ENCODE measurements around the gene PLCD3.

Gene PLCD3

GRCh38 chr17:45088741-45089140, 43.6 kb downstream of the PLCD3 start:
- no peak for DNase-seq
- H3K4me1 Mint-ChIP-seq: no peaks in the 10 kb centered on the region
- peak overlapping the region; percentile 74 for H3K27ac Mint-ChIP-seq
- no peak overlapping the region for H3K4me3 Mint-ChIP-seq
- no peaks in the 10 kb centered on the region for H3K9me3 Mint-ChIP-seq
- H3K36me3 Mint-ChIP-seq (ENCODE audit: low read depth): peaks cover 73% of the 10 kb centered on the region
- TF ChIP-seq, protein P1, sequence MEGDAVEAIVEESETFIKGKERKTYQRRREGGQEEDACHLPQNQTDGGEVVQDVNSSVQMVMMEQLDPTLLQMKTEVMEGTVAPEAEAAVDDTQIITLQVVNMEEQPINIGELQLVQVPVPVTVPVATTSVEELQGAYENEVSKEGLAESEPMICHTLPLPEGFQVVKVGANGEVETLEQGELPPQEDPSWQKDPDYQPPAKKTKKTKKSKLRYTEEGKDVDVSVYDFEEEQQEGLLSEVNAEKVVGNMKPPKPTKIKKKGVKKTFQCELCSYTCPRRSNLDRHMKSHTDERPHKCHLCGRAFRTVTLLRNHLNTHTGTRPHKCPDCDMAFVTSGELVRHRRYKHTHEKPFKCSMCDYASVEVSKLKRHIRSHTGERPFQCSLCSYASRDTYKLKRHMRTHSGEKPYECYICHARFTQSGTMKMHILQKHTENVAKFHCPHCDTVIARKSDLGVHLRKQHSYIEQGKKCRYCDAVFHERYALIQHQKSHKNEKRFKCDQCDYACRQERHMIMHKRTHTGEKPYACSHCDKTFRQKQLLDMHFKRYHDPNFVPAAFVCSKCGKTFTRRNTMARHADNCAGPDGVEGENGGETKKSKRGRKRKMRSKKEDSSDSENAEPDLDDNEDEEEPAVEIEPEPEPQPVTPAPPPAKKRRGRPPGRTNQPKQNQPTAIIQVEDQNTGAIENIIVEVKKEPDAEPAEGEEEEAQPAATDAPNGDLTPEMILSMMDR (IDR thresholded peaks at IDR 0.05): no peak
- H3K27me3 Mint-ChIP-seq (ENCODE audit: low read depth, poor library complexity): peaks cover 2% of the 10 kb centered on the region

- TF ChIP-seq, protein P1 (IDR thresholded peaks at IDR 0.05): no peak
- Mint-ChIP-seq H3K27me3 (ENCODE audit: low read depth, poor library complexity) (peaks cover 2% of the 10 kb centered on the region), H3K36me3 (ENCODE audit: low read depth) (peaks cover 72% of the 10 kb centered on the region), H3K4me1 (no peaks in the 10 kb centered on the region), H3K27ac (no peak overlapping the region), H3K9me3 (no peaks in the 10 kb centered on the region), H3K4me3 (no peak overlapping the region)
- DNase-seq: no peak
Observed at GRCh38 chr17:45087978-45088377, 44.3 kb downstream of the PLCD3 start.

DNA sequence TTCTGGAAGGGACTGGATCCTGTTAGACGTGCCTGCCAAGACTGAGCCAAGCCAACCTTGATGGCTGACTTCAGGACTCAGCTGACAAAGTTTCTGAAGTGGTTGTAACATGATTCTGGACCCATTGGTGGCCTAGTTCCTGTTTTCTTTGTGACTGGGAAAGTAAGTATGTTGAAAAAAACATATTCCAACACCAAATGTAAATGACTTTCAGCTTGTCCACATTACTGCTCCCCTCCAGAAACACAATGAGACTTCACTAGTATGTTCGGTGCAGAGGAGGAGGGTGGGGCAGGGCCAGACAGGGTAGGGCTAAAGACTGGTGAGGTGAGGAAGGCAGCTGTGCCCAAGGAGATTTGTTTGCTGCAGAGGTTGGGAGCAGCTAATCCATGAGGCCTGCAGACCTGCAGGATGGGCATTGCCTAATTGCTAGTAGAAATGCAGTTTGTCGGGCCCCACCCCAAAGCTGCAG, 44.8 kb downstream of the PLCD3 start:
- Mint-ChIP-seq H3K27me3 (ENCODE audit: low read depth, poor library complexity) (peaks cover 2% of the 10 kb centered on the region), H3K27ac (no peak overlapping the region), H3K4me3 (no peak overlapping the region), H3K36me3 (ENCODE audit: low read depth) (peaks cover 68% of the 10 kb centered on the region), H3K9me3 (no peaks in the 10 kb centered on the region), H3K4me1 (no peaks in the 10 kb centered on the region)
- TF ChIP-seq, protein P1 (IDR thresholded peaks at IDR 0.05): no peak
- no peak for DNase-seq

DNA sequence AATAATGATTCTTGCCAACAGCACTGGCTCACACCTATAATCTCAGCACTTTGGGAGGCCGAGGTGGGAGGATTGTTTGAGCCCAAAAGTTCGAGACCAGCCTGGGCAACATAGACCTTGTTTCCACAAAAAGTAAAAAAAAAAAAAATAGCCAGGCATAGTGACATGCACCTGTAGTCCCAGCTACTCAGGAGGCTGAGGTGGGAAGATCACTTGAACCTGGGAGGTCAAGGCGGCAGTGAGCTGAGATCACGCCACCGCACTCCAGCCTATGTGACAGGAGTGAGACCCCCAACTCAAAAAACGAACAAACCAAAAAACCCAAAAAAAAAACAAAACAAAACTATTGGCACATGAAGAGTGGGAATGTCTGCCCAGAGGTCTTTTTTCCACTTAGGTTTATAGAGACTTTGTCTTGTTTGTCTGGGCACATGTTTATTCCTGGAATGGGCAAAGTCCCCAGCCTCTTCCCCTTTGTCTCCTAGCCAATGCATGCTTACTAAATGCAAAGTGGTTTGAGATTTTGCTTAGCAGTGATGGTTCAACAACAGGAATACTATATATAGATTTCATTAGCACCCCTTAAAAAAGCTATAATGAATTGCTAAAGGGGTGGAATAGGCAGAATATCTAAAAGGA, 45.3 kb downstream of the PLCD3 start:
- Mint-ChIP-seq H3K27me3 (ENCODE audit: low read depth, poor library complexity) (no peaks in the 10 kb centered on the region), H3K4me3 (no peak overlapping the region), H3K4me1 (no peaks in the 10 kb centered on the region), H3K9me3 (no peaks in the 10 kb centered on the region), H3K36me3 (ENCODE audit: low read depth) (peaks cover 69% of the 10 kb centered on the region), H3K27ac (no peak overlapping the region)
- TF ChIP-seq, protein P1 (IDR thresholded peaks at IDR 0.05): no peak
- no peak for DNase-seq

DNA sequence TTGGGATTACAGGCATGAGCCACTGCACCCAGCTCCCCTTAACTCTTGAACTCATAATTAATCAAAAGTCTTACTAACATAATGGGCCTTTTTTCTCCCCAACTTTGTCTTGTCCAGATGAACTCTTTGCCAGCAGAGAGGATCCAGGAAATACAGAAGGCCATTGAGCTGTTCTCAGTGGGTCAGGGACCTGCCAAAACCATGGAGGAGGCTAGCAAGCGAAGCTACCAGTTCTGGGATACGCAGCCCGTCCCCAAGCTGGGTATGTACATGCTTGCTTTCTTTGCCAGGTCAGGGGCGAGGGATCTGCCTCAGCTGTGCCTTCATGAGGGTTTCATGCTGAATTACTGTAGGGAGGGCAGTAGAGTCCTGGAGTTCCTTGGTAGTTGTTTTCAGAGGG, 45.9 kb downstream of the PLCD3 start:
- DNase-seq: no peak
- H3K27ac Mint-ChIP-seq: no peak overlapping the region
- no peaks in the 10 kb centered on the region for H3K9me3 Mint-ChIP-seq
- TF ChIP-seq, protein P1 (IDR thresholded peaks at IDR 0.05): no peak
- H3K4me3 Mint-ChIP-seq: no peak overlapping the region
- no peaks in the 10 kb centered on the region for H3K27me3 Mint-ChIP-seq (ENCODE audit: low read depth, poor library complexity)
- no peaks in the 10 kb centered on the region for H3K4me1 Mint-ChIP-seq
- peaks cover 69% of the 10 kb centered on the region for H3K36me3 Mint-ChIP-seq (ENCODE audit: low read depth)

DNA sequence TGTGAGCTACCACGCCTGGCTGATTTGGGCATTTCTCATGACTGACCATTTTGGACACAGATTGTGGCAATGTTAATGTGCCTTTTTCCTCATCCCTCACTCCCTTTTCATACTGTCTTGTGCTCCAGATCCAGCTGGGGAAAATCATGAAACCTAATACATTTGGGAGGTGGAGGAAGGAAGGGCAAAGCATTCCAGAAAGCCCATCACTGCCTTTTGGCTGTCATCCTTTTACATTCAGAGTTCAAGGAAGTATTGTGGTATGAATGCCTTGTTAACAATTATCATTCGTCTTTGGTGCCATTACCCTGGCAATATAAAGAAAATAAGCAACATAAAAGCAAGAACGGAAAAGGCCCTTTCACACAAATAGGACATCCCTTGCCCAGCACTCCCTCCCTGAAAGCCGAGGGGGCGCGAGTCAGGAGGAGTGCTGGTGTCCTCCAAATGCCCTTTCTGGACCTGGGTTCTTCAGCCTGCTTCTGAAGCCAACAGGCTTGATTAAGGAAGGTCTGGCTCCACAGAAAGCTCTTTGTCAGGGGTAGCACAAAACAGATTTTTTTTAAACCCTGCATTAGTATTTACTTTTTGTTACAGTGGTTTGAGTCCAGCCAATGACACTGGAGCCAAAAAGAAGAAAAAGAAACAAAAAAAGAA, 51.1 kb downstream of the PLCD3 start:
- no peak for DNase-seq
- H3K27me3 Mint-ChIP-seq (ENCODE audit: low read depth, poor library complexity): no peaks in the 10 kb centered on the region
- TF ChIP-seq, protein P1 (IDR thresholded peaks at IDR 0.05): no peak
- H3K27ac Mint-ChIP-seq: no peak overlapping the region
- H3K9me3 Mint-ChIP-seq: no peaks in the 10 kb centered on the region
- peaks cover 68% of the 10 kb centered on the region for H3K36me3 Mint-ChIP-seq (ENCODE audit: low read depth)
- H3K4me3 Mint-ChIP-seq: no peak overlapping the region
- peaks cover 5% of the 10 kb centered on the region for H3K4me1 Mint-ChIP-seq

All from nephron progenitor cell (in vitro differentiated cells).